SK-N-MC (cell line): Measurements from ENCODE around the gene KMT2C.
"Not testable (repeated sequence)": the region's sequence is repeated elsewhere in the genome, so short reads cannot be mapped to it uniquely, and the experiment has no call there.

Experiments
- EZH2 ChIP-seq: fragments of 200-600 bp; sonication (generic); IDR thresholded peaks from one replicate; pipeline ENCODE4 v1.6.1; 2017; ENCODE audit warnings: antibody characterized with exemption
- FOXP2 ChIP-seq: optimal IDR thresholded peaks from 2 replicates; pipeline ENCODE3; 2011; ENCODE audit warnings: mild to moderate bottlenecking, moderate library complexity; ENCODE audit not compliant: insufficient read depth; ENCODE audit errors: extremely low read length, control extremely low read depth
- POLR2AphosphoS5 ChIP-seq: IDR thresholded peaks from 2 replicates; pipeline ENCODE4 v1.6.1; 2012; ENCODE audit warnings: mild to moderate bottlenecking, low read depth, low read length, borderline replicate concordance

DNA sequence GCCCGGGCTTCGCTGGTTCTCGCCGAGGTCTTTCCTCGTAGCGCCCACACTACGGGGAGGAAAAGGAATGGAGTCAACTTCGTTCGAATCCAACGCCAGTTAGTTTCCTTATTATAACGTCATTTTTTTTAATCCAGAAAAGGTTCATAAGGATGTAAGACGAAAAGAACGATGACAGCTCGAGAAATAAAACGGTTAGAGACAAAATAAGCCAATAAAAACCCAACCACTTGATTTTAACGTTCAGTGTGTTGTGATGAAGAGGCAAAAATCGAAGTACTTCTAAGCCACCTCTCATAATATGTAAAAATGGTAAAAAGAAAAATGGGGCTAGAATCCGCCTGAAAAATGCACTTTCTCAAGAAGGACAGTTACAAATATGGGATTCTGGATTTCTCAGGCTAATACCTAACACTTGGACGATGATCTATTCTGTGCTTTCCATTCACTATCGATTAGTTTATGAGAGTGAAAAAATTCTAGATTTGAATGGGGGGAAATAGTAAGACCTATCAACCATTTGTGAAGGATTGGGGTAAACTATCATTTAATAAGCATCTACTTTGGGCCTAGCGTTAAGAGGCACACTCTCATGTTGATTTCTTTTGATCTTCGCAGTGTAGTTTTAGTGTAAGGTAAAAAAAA lies 1.2 kb upstream of the KMT2C start:
- TF ChIP-seq FOXP2, EZH2, POLR2AphosphoS5: not testable (repeated sequence)
